Esophagus (tissue), 2 donors: ENCODE data around the gene LRBA. TPM values are rescaled to one million over a fixed set of nuclear protein-coding genes. Genes with fewer than 3 reads are reported as not detected.
"Not testable (repeated sequence)": the region's sequence is repeated elsewhere in the genome, so short reads cannot be mapped to it uniquely, and the experiment has no call there.

Experiments used
- H3K27ac ChIP-seq, 2 donors: one replicate each; pipeline ENCODE4 v1.5.1; 2013; ENCODE audit warnings: low read depth in 2 of 2, mild to moderate bottlenecking in 2 of 2, inconsistent platforms in 1 of 2, low read length in 1 of 2, moderate library complexity in 1 of 2
- H3K27me3 ChIP-seq, 2 donors: one replicate each; pipeline ENCODE4 v1.6.1; 2013; ENCODE audit warnings: low read length in 2 of 2, control low read depth in 1 of 2, mild to moderate bottlenecking in 1 of 2; ENCODE audit not compliant: insufficient read depth in 2 of 2, control insufficient read depth in 1 of 2
- H3K36me3 ChIP-seq, 2 donors: one replicate each; pipeline ENCODE4 v1.6.1; 2013; ENCODE audit warnings: low read length in 1 of 2; ENCODE audit not compliant: control insufficient read depth in 2 of 2, insufficient read depth in 2 of 2
- H3K4me1 ChIP-seq, 2 donors: one replicate each; pipeline ENCODE4 v1.6.1; 2013; ENCODE audit warnings: low read length in 1 of 2; ENCODE audit not compliant: control insufficient read depth in 2 of 2, insufficient read depth in 2 of 2
- H3K4me3 ChIP-seq, 2 donors: one replicate each; pipeline ENCODE4 v1.5.1; 2013; ENCODE audit warnings: low read length in 2 of 2, mild to moderate bottlenecking in 2 of 2, low read depth in 1 of 2, moderate library complexity in 1 of 2
- H3K9me3 ChIP-seq, 2 donors: one replicate each; pipeline ENCODE4 v1.6.1; 2013; ENCODE audit warnings: mild to moderate bottlenecking in 2 of 2, low read depth in 1 of 2, low read length in 1 of 2, moderate library complexity in 1 of 2; ENCODE audit not compliant: control insufficient read depth in 2 of 2, insufficient read depth in 1 of 2
- WGBS, 2 donors: extraction: QIAGEN DNeasy Blood & Tissue Kit; methylation state at CpG; one replicate each; pipeline ENCODE4 v1.1.7; 2013; 5-methylcytosine and 5-hydroxymethylcytosine counted together
- polyA plus RNA-seq, 2 donors: library from polyadenylated mRNA; stranded (reverse); fragments of 200-250 nt; gene quantifications; one replicate each; pipeline ENCODE4 v1.2.3, GENCODE V29; 2013
- donor health status: healthy with polysubstance abuse.
- donor health status: Bipolar disorder and iron deficiency.

Gene LRBA
- polyA plus RNA-seq, 2 donors = 13.1 to 24.7 TPM

- H3K4me3 ChIP-seq, H3K27me3 ChIP-seq, H3K36me3 ChIP-seq, H3K4me1 ChIP-seq, H3K27ac ChIP-seq, H3K9me3 ChIP-seq: not testable (repeated sequence)
- 96 to 98% methylated on average over 46 to 47 of the region's 47 CpGs for WGBS, 2 donors
Measured at GRCh38 chr4:150963602-150964345, 51.3 kb downstream of the LRBA start.

- Histone ChIP-seq H3K4me1 (no peaks in the 10 kb centered on the region), H3K27me3 (no peaks in the 10 kb centered on the region), H3K36me3 (no peaks in the 10 kb centered on the region), H3K9me3 (no peaks in the 10 kb centered on the region), H3K4me3 (no peak overlapping the region), H3K27ac (no peak overlapping the region)
- 56 to 64% methylated on average over 1 of the region's 1 CpG for WGBS, 2 donors
Measured at GRCh38 chr4:150962245-150962644, 52.8 kb downstream of the LRBA start.

GRCh38 chr4:150961566-150961965 lies 53.5 kb downstream of the LRBA start:
- Histone ChIP-seq H3K4me3 (no peak overlapping the region), H3K4me1 (no peaks in the 10 kb centered on the region), H3K27ac (no peak overlapping the region), H3K27me3 (no peaks in the 10 kb centered on the region), H3K36me3 (no peaks in the 10 kb centered on the region), H3K9me3 (no peaks in the 10 kb centered on the region)
- WGBS, 2 donors = 58 to 74% methylated on average over 1 of the region's 1 CpG

GRCh38 chr4:150960818-150961217 lies 54.3 kb downstream of the LRBA start:
- Histone ChIP-seq H3K27me3 (no peaks in the 10 kb centered on the region), H3K36me3 (no peaks in the 10 kb centered on the region), H3K27ac (no peak overlapping the region), H3K4me3 (no peak overlapping the region), H3K9me3 (no peaks in the 10 kb centered on the region), H3K4me1 (no peaks in the 10 kb centered on the region)
- WGBS, 2 donors = 83 to 90% methylated on average over 2 of the region's 2 CpGs

GRCh38 chr4:150960079-150960478 lies 55.0 kb downstream of the LRBA start:
- Histone ChIP-seq H3K27me3 (no peaks in the 10 kb centered on the region), H3K4me3 (no peak overlapping the region), H3K27ac (no peak overlapping the region), H3K36me3 (no peaks in the 10 kb centered on the region), H3K4me1 (no peaks in the 10 kb centered on the region), H3K9me3 (no peaks in the 10 kb centered on the region)
- 80 to 82% methylated on average over 2 of the region's 2 CpGs for WGBS, 2 donors

- H3K4me3 ChIP-seq, H3K9me3 ChIP-seq, H3K27me3 ChIP-seq, H3K36me3 ChIP-seq, H3K27ac ChIP-seq, H3K4me1 ChIP-seq: not testable (repeated sequence)
- WGBS, 2 donors = 99 to 100% methylated on average over 4 of the region's 4 CpGs
Measured at GRCh38 chr4:150957981-150958380, 57.1 kb downstream of the LRBA start.

- H3K4me3 ChIP-seq, H3K4me1 ChIP-seq, H3K9me3 ChIP-seq, H3K27me3 ChIP-seq, H3K36me3 ChIP-seq, H3K27ac ChIP-seq: not testable (repeated sequence)
- WGBS, 2 donors = 68 to 85% methylated on average over 1 of the region's 1 CpG
Measured at GRCh38 chr4:150957095-150957494, 58.0 kb downstream of the LRBA start.

- not testable (repeated sequence) for H3K27ac ChIP-seq, H3K9me3 ChIP-seq, H3K27me3 ChIP-seq, H3K4me3 ChIP-seq, H3K36me3 ChIP-seq, H3K4me1 ChIP-seq
- WGBS, 2 donors = 98 to 100% methylated on average over 20 to 28 of the region's 28 CpGs
Measured at GRCh38 chr4:150953916-150954315, 61.2 kb downstream of the LRBA start.

- H3K27me3 ChIP-seq = no peaks in the 10 kb centered on the region
- no peaks in the 10 kb centered on the region for H3K36me3 ChIP-seq
- WGBS, 2 donors = 89% methylated on average over 6 of the region's 6 CpGs
- no peak overlapping the region for H3K4me3 ChIP-seq
- no peaks in the 10 kb centered on the region for H3K4me1 ChIP-seq
- no peaks in the 10 kb centered on the region for H3K9me3 ChIP-seq
- no peak overlapping the region for H3K27ac ChIP-seq
Measured at GRCh38 chr4:150952167-150952845, 62.8 kb downstream of the LRBA start.
